Suprapubic skin (tissue), 4 donors: ENCODE results near the gene SPECC1. TPM values are rescaled to one million over a fixed set of nuclear protein-coding genes. Genes with fewer than 3 reads are reported as not detected.

Source experiments
- DNase-seq, 2 donors: peaks; one replicate each; pipeline ENCODE4 v3.0.0-alpha.2; 2019; ENCODE audit warnings: low spot score in 2 of 2
- H3K27ac ChIP-seq: fragments of 200-600 bp; sonication (generic); one replicate; pipeline ENCODE4 v1.5.1; 2019
- H3K27me3 ChIP-seq: fragments of 200-600 bp; sonication (generic); one replicate; pipeline ENCODE4 v1.5.1; 2019
- H3K36me3 ChIP-seq: fragments of 200-600 bp; sonication (generic); one replicate; pipeline ENCODE4 v1.5.1; 2019
- H3K4me1 ChIP-seq: fragments of 200-600 bp; sonication (generic); one replicate; pipeline ENCODE4 v1.5.1; 2019
- H3K4me3 ChIP-seq: fragments of 200-600 bp; sonication (generic); one replicate; pipeline ENCODE4 v1.5.1; 2019; ENCODE audit warnings: mild to moderate bottlenecking
- H3K9me3 ChIP-seq: fragments of 200-600 bp; sonication (generic); one replicate; pipeline ENCODE4 v1.5.1; 2019
- CTCF ChIP-seq, 2 donors: fragments of 200-600 bp in 1 of 2; fragments of 450-650 bp in 1 of 2; sonication (generic) in 1 of 2; IDR thresholded peaks; one replicate each; pipeline ENCODE4 v1.5.1; 2016 to 2019; ENCODE audit warnings: antibody characterized with exemption in 2 of 2, mild to moderate bottlenecking in 1 of 2, moderate library complexity in 1 of 2
- EP300 ChIP-seq: sonication (generic); formaldehyde crosslinking; IDR thresholded peaks from one replicate; pipeline ENCODE4 v1.6.1; 2017; ENCODE audit warnings: antibody characterized with exemption
- POLR2A ChIP-seq, 2 donors: fragments of 450-650 bp; IDR thresholded peaks; one replicate each; pipeline ENCODE4 v1.6.1; 2017; ENCODE audit warnings: antibody characterized with exemption in 2 of 2, mild to moderate bottlenecking in 2 of 2, moderate library complexity in 2 of 2
- POLR2AphosphoS5 ChIP-seq, 3 donors: sonication (generic); formaldehyde crosslinking; IDR thresholded peaks; one replicate each; pipeline ENCODE4 v1.6.1; 2017; ENCODE audit warnings: antibody characterized with exemption in 3 of 3
- WGBS: methylation state at CpG from one replicate; pipeline ENCODE4 v1.1.5; 2018; 5-methylcytosine and 5-hydroxymethylcytosine counted together
- total RNA-seq, 4 donors: library from RNA; depleted of rRNA; stranded (reverse); fragments of >200 nt; gene quantifications; one replicate each; pipeline ENCODE4 v1.1.0, GENCODE V29; 2016

The SPECC1 gene
- total RNA-seq, 4 donors from 2014 or later = 12.2 to 18.1 (median 16.4) TPM

GRCh38 chr17:20077978-20078685 lies 69.0 kb downstream of the SPECC1 start:
- 67% methylated on average over 3 of the region's 3 CpGs for WGBS
- H3K9me3 ChIP-seq = no peaks in the 10 kb centered on the region
- no peaks in the 10 kb centered on the region for H3K27me3 ChIP-seq
- no peak overlapping the region for H3K27ac ChIP-seq
- no peak for TF ChIP-seq EP300
- TF ChIP-seq POLR2A (IDR thresholded peaks at IDR 0.05) = no peak
- TF ChIP-seq POLR2AphosphoS5 (IDR thresholded peaks at IDR 0.05) = no peak
- no peak for TF ChIP-seq CTCF (IDR thresholded peaks at IDR 0.05)
- H3K36me3 ChIP-seq = no peaks in the 10 kb centered on the region
- H3K4me1 ChIP-seq = peaks cover 12% of the 10 kb centered on the region
- H3K4me3 ChIP-seq = no peak overlapping the region
- no peak for DNase-seq

- 91% methylated on average over 10 of the region's 10 CpGs for WGBS
- peaks cover 2% of the 10 kb centered on the region for H3K4me1 ChIP-seq
- no peak for DNase-seq
- no peak for TF ChIP-seq POLR2A (IDR thresholded peaks at IDR 0.05)
- TF ChIP-seq CTCF (IDR thresholded peaks at IDR 0.05) = no peak
- no peak for TF ChIP-seq POLR2AphosphoS5 (IDR thresholded peaks at IDR 0.05)
- no peak for TF ChIP-seq EP300
- H3K27me3 ChIP-seq = no peaks in the 10 kb centered on the region
- H3K9me3 ChIP-seq = no peaks in the 10 kb centered on the region
- H3K4me3 ChIP-seq = no peak overlapping the region
- H3K36me3 ChIP-seq = no peaks in the 10 kb centered on the region
- H3K27ac ChIP-seq = no peak overlapping the region
Observed at GRCh38 chr17:20080513-20080912, 71.4 kb downstream of the SPECC1 start.

- Histone ChIP-seq H3K4me1 (peaks cover 3% of the 10 kb centered on the region), H3K27ac (no peak overlapping the region), H3K36me3 (no peaks in the 10 kb centered on the region), H3K27me3 (no peaks in the 10 kb centered on the region), H3K9me3 (no peaks in the 10 kb centered on the region), H3K4me3 (no peak overlapping the region)
- 98% methylated on average over 3 of the region's 3 CpGs for WGBS
- TF ChIP-seq EP300 (no peak), POLR2A (IDR thresholded peaks at IDR 0.05) (no peak), CTCF (IDR thresholded peaks at IDR 0.05) (no peak), POLR2AphosphoS5 (IDR thresholded peaks at IDR 0.05) (no peak)
- no peak for DNase-seq
Observed at GRCh38 chr17:20083156-20083859, 74.1 kb downstream of the SPECC1 start.

GRCh38 chr17:20084621-20085282 lies 75.6 kb downstream of the SPECC1 start:
- TF ChIP-seq POLR2AphosphoS5 (IDR thresholded peaks at IDR 0.05) (no peak), CTCF (IDR thresholded peaks at IDR 0.05) (no peak)
- Histone ChIP-seq H3K9me3 (no peaks in the 10 kb centered on the region), H3K4me1 (peaks cover 4% of the 10 kb centered on the region), H3K36me3 (no peaks in the 10 kb centered on the region), H3K4me3 (no peak overlapping the region), H3K27me3 (no peaks in the 10 kb centered on the region), H3K27ac (no peak overlapping the region)
- DNase-seq = no peak
- WGBS = 81% methylated on average over 1 of the region's 1 CpG

GRCh38 chr17:20085283-20085845 lies 76.2 kb downstream of the SPECC1 start:
- no peak for DNase-seq
- no peak overlapping the region for H3K27ac ChIP-seq
- 64% methylated on average over 14 of the region's 15 CpGs for WGBS

More at GRCh38 chr17:20085283-20085845, 76.2 kb downstream of the SPECC1 start:
- H3K36me3 ChIP-seq = no peaks in the 10 kb centered on the region
- no peaks in the 10 kb centered on the region for H3K27me3 ChIP-seq
- no peaks in the 10 kb centered on the region for H3K9me3 ChIP-seq
- peaks cover 7% of the 10 kb centered on the region for H3K4me1 ChIP-seq
- no peak overlapping the region for H3K4me3 ChIP-seq
- no peak for TF ChIP-seq POLR2A (IDR thresholded peaks at IDR 0.05)
- TF ChIP-seq POLR2AphosphoS5 (IDR thresholded peaks at IDR 0.05) = no peak
- TF ChIP-seq CTCF (IDR thresholded peaks at IDR 0.05) = no peak
- TF ChIP-seq EP300 = no peak
